ENCODE data around the gene TRABD2B. TPM values are rescaled to one million over a fixed set of nuclear protein-coding genes. Genes with fewer than 3 reads are reported as not detected.

The TRABD2B gene
- total RNA-seq, 2 donors from 2014 or later = 3.8 to 10.7 TPM

- no peak overlapping the region for H3K4me3 ChIP-seq
- H3K36me3 ChIP-seq = no peaks in the 10 kb centered on the region
- no peak overlapping the region for H3K27ac ChIP-seq
- no peak for DNase-seq (ENCODE audit: low spot score)
- TF ChIP-seq CTCF (IDR thresholded peaks at IDR 0.05) = no peak
- H3K27me3 ChIP-seq (replicated peaks; ENCODE audit: insufficient read depth) = no peaks in the 10 kb centered on the region
- no peak for ATAC-seq (ENCODE audit: insufficient number of reproducible peaks, low FRiP score, low read depth)
- peaks cover 11 to 20% of the 10 kb centered on the region in 2 donors for H3K4me1 ChIP-seq (ENCODE audit: control insufficient read depth in 1 of 2, low read depth in 2 of 2)
- no peaks in the 10 kb centered on the region for H3K9me3 ChIP-seq
These were observed 129.5 kb downstream of the TRABD2B start for GRCh38 chr1:47867438-47868347.

GRCh38 chr1:47866601-47867437, 130.4 kb downstream of the TRABD2B start:
- no peak for TF ChIP-seq CTCF (IDR thresholded peaks at IDR 0.05)
- Histone ChIP-seq H3K27ac (no peak overlapping the region), H3K9me3 (no peaks in the 10 kb centered on the region), H3K27me3 (replicated peaks; ENCODE audit: insufficient read depth) (no peaks in the 10 kb centered on the region), H3K4me1 (ENCODE audit: control insufficient read depth in 1 of 2, low read depth in 2 of 2) (peaks cover 5 to 13% of the 10 kb centered on the region in 2 donors), H3K4me3 (no peak overlapping the region), H3K36me3 (no peaks in the 10 kb centered on the region)
- no peak for ATAC-seq (ENCODE audit: insufficient number of reproducible peaks, low FRiP score, low read depth)
- DNase-seq (ENCODE audit: low spot score) = no peak

GRCh38 chr1:47865881-47866535, 131.2 kb downstream of the TRABD2B start:
- Histone ChIP-seq H3K4me3 (no peak overlapping the region), H3K4me1 (ENCODE audit: control insufficient read depth in 1 of 2, low read depth in 2 of 2) (peaks cover 0 to 9% of the 10 kb centered on the region in 2 donors), H3K27me3 (replicated peaks; ENCODE audit: insufficient read depth) (no peaks in the 10 kb centered on the region), H3K36me3 (no peaks in the 10 kb centered on the region), H3K27ac (no peak overlapping the region), H3K9me3 (peaks cover 2% of the 10 kb centered on the region)
- no peak for ATAC-seq (ENCODE audit: insufficient number of reproducible peaks, low FRiP score, low read depth)
- TF ChIP-seq CTCF (IDR thresholded peaks at IDR 0.05) = no peak
- DNase-seq (ENCODE audit: low spot score) = no peak

GRCh38 chr1:47859092-47859743, 138.0 kb downstream of the TRABD2B start:
- no peak for TF ChIP-seq CTCF (IDR thresholded peaks at IDR 0.05)
- Histone ChIP-seq H3K4me1 (ENCODE audit: control insufficient read depth in 1 of 2, low read depth in 2 of 2) (no peaks in the 10 kb centered on the region), H3K27me3 (replicated peaks; ENCODE audit: insufficient read depth) (no peaks in the 10 kb centered on the region), H3K4me3 (no peak overlapping the region), H3K36me3 (no peaks in the 10 kb centered on the region), H3K9me3 (peaks cover 2% of the 10 kb centered on the region), H3K27ac (no peak overlapping the region)
- ATAC-seq (ENCODE audit: insufficient number of reproducible peaks, low FRiP score, low read depth) (no peak), DNase-seq (ENCODE audit: low spot score) (no peak)
